22Rv1 (cell line): ENCODE data around the gene ABHD17C.

ENCODE experiments used
- H3K27ac ChIP-seq: fragments of 450-650 bp; 2 replicates; pipeline ENCODE4 v1.5.1; 2017
- ZFX ChIP-seq: fragments of 450-650 bp; IDR thresholded peaks from 2 replicates; pipeline ENCODE4 v1.6.1; 2017; ENCODE audit warnings: antibody characterized with exemption, borderline replicate concordance
- TF ChIP-seq, protein P1 (sequence below): fragments of 450-650 bp; IDR thresholded peaks from 2 replicates; pipeline ENCODE4 v1.5.1; 2017; ENCODE audit warnings: mild to moderate bottlenecking

ABHD17C gene

DNA sequence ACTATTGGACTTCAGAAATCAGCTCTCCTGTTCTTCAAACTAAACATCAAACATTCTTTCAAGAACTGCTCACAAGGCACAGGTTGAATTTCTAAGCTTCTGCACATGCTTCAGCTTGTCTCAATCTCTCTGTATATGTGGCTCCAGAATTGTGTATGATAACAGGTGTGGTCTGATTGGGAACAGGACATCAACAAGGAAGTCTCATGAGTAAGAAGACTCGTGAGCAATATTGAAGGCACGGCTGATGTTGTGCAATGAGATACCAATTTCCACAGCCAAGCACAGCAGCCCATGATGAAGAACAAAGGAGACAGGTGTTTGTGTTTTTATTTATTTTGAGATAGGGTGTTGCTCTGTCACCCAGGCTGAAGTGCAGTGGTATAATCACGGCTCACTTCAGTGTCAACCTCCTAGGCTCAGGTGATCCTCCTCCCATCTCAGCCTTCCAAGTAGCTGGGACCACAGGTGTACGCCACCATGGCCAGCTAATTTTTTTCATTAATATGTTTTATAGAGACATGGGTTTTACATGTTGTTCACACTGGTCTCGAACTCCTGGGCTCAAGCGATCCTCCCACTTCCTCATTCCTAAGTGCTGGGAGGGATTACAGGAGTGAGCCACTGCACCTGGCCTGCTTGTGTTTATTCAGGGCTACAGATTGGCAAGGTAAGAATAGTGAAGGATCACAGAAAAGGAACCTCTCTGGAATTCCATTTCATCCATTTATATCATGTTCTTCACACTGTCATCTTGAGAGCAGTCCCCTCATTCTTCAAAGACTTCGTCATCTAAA, 32.2 kb upstream of the ABHD17C start:
- H3K27ac ChIP-seq = no peak overlapping the region
- TF ChIP-seq, protein P1, sequence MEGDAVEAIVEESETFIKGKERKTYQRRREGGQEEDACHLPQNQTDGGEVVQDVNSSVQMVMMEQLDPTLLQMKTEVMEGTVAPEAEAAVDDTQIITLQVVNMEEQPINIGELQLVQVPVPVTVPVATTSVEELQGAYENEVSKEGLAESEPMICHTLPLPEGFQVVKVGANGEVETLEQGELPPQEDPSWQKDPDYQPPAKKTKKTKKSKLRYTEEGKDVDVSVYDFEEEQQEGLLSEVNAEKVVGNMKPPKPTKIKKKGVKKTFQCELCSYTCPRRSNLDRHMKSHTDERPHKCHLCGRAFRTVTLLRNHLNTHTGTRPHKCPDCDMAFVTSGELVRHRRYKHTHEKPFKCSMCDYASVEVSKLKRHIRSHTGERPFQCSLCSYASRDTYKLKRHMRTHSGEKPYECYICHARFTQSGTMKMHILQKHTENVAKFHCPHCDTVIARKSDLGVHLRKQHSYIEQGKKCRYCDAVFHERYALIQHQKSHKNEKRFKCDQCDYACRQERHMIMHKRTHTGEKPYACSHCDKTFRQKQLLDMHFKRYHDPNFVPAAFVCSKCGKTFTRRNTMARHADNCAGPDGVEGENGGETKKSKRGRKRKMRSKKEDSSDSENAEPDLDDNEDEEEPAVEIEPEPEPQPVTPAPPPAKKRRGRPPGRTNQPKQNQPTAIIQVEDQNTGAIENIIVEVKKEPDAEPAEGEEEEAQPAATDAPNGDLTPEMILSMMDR = no peak
- TF ChIP-seq ZFX = no peak

DNA sequence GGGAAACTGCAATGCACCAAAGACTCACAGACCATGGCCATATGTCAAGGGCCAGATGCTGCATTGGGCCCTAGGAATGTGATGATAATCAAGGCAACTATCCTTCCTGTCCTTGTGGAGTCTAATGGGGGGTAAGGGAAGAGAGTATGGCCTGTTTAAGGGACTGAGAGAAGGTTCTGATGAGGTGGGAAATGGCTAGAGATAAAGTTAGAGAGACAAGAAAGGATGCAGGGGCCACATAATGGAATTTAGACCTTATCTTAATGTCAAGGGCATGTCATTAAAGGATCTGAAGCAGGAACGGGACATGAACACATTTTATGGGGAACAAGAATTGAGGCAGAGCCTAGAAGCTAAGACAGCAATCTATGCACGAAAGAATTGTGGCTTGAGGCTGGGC, 30.0 kb upstream of the ABHD17C start:
- TF ChIP-seq, protein P1 = no peak
- TF ChIP-seq ZFX = no peak

DNA sequence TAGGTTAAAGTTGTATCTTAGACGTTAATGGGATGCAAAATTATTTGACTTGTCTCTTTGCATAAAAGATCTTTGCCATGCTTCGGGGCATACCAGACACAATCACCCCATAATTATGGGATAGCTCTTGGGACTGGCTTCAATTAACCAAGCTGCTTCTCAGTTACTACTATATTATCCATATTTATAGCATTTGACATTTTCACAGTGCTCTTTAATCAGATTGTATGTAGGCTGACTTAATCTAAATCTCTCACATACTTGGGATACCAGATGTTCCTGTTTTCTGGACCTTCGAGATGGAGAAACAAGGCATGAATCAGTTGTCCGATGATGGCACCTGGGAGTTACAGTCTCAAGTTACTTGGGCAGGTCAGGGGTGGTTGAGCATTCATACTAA, 27.2 kb upstream of the ABHD17C start:
- H3K27ac ChIP-seq = no peak overlapping the region
- no peak for TF ChIP-seq ZFX
- TF ChIP-seq, protein P1 = no peak

More for the DNA sequence above, 30.0 kb upstream of the ABHD17C start:
- H3K27ac ChIP-seq = no peak overlapping the region

DNA sequence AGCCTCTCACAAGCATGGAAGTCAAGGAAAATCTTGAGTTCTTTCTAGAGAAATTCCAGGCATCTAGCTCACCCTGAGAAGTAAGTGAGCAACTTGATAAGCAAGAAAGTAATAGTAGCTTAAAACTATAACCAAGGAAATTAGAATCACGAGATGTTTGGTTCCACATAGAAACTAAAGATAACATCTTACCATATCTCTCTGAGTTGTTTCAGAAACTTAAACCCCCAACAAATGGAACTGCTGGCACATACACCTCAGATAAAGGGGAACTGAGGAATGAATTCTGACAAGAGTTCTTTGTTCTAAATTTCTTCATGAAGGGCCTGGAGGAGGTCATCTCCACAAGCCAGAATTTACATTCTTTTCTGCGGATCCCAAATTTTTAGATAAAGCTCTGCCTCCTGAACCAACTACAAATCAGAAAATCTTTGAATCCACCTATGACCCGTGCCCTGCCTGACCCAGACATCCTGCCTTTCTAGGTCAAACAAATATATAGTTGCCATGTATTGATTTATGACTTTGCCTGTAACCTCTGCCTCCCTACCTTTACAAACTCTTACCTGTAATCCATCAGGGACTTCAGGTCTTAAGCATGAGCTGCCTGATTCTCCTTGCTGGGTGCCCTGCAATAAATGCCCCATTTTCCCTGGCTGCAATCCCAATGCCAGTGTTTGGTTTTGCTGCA, 26.4 kb upstream of the ABHD17C start:
- no peak for TF ChIP-seq ZFX
- TF ChIP-seq, protein P1 = no peak
- no peak overlapping the region for H3K27ac ChIP-seq

DNA sequence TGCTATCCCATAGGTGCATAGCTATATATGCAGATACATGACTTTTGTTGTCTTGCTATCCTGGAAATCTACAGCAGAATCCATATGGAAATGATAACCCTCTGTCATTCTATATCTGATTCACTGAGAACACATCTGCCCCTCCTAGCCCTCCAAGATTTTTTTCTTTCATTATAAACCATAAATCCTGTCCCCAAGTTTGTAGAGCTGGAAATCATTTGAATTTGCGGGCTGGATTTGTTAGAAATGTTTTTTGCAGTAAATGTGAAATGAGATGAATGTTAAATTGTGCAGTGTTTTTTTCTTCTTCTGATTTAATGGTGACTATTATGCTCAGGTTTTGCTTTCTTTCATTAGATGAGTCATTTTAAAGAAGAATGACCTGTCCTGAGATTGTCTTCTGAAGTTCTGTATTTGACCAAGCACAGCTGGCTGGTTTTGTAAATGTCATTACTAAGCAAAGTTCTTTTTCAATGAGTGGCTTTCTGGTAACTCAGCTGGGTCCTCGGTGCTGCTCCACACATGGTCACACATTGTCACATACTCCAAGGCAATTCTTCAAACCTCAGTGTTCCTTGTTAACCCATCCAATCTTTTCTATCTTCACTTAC, 25.3 kb upstream of the ABHD17C start:
- TF ChIP-seq, protein P1 = no peak
- TF ChIP-seq ZFX = no peak
- H3K27ac ChIP-seq = no peak overlapping the region

DNA sequence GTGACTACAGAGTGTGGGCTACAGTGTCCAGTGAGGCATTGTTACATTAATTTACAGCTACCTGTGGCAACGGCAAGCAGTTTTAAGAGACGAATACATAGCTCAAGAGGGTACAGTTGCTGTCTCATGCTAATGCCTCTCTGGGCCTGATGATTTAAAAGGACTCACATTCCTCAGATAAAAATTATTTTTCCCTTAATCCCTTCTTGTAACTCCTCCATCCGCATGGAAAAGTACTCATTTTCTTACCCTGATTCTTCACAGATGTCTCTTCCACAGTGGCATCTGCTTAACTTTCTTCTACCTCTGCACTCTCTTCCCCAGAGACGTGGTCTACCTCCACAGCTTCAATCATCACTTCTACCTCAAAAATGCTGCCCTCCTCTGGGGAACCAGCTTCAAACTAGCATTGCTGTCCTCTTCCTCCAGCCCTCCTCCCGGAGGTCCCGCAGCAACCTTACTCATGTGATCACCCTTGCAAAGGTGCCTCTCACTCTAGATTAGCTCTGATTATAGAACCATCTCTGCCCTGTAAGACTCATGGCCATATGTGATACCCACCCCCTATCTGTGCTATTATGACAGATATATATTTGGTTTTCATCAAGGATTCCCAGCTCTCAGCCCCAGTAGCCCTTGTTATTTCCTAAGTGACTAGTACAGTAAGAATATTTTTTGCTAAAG, 21.4 kb upstream of the ABHD17C start:
- H3K27ac ChIP-seq = no peak overlapping the region
- TF ChIP-seq, protein P1 = no peak
- no peak for TF ChIP-seq ZFX

DNA sequence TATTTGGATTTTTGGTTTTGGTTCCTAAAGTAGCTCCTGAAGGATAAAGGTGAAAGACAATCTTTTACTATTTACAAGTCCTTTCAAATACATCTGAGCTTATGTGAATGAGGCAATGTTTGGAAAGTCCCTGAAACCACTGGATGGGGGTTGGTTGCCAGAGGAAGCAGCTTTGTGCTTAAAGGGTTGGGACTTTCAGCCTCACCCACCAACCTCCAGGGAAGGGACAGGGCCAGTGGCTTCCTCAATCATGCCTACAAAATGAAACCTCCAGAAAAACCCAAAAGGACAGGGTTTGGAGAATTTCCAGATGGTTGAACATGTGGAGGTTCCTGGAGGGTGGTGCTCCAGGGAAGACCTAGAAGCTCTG, 20.9 kb upstream of the ABHD17C start:
- no peak for TF ChIP-seq ZFX
- TF ChIP-seq, protein P1 = no peak
- no peak overlapping the region for H3K27ac ChIP-seq
